Progenitor cell of endocrine pancreas (in vitro differentiated cells): ENCODE measurements around the gene ISX. TPM values are rescaled to one million over a fixed set of nuclear protein-coding genes. Genes with fewer than 3 reads are reported as not detected.

Experiments
- DNase-seq: peaks from one replicate; pipeline ENCODE4 v3.0.0; 2021; ENCODE audit warnings: low spot score; ENCODE audit not compliant: unreplicated experiment
- H3K27ac Mint-ChIP-seq: 2 replicates; pipeline ENCODE4 v1.8.0; 2021; ENCODE audit warnings: mild to moderate bottlenecking, moderate library complexity, mixed read lengths
- H3K27me3 Mint-ChIP-seq: 2 replicates; pipeline ENCODE4 v1.8.0; 2021; ENCODE audit warnings: mixed read lengths
- H3K36me3 Mint-ChIP-seq: 2 replicates; pipeline ENCODE4 v1.8.0; 2022; ENCODE audit warnings: mixed read lengths; ENCODE audit not compliant: insufficient read depth
- H3K4me1 Mint-ChIP-seq: 2 replicates; pipeline ENCODE4 v1.8.0; 2021; ENCODE audit warnings: low read depth, mixed read lengths
- H3K4me3 Mint-ChIP-seq: 2 replicates; pipeline ENCODE4 v1.8.0; 2021; ENCODE audit warnings: low read depth, mild to moderate bottlenecking, moderate library complexity, mixed read lengths
- H3K9me3 Mint-ChIP-seq: 2 replicates; pipeline ENCODE4 v1.8.0; 2021; ENCODE audit warnings: low read depth, mixed read lengths
- CTCF ChIP-seq: fragments of 200-600 bp; sonication (generic); IDR thresholded peaks from one replicate; pipeline ENCODE4 v1.5.0; 2021; ENCODE audit warnings: antibody characterized with exemption, mild to moderate bottlenecking; ENCODE audit not compliant: unreplicated experiment
- total RNA-seq: library from RNA; stranded (reverse); gene quantifications from 2 replicates; pipeline ENCODE4 v1.2.1, GENCODE V29; 2021

The ISX gene
- total RNA-seq, 1 donor from 2014 or later = 8.9 TPM

- H3K27me3 Mint-ChIP-seq = no peaks in the 10 kb centered on the region
Measured at GRCh38 chr22:35070451-35071093, 4.6 kb downstream of the ISX start.

GRCh38 chr22:35071784-35072183, 5.8 kb downstream of the ISX start:
- Mint-ChIP-seq H3K27ac (no peak overlapping the region), H3K36me3 (peaks cover 6% of the 10 kb centered on the region), H3K4me3 (no peak overlapping the region), H3K4me1 (peaks cover 20% of the 10 kb centered on the region), H3K9me3 (no peaks in the 10 kb centered on the region), H3K27me3 (no peaks in the 10 kb centered on the region)
- TF ChIP-seq CTCF = no peak
- no peak for DNase-seq

More at GRCh38 chr22:35070451-35071093, 4.6 kb downstream of the ISX start:
- H3K9me3 Mint-ChIP-seq = no peaks in the 10 kb centered on the region
- H3K36me3 Mint-ChIP-seq = peaks cover 5% of the 10 kb centered on the region
- H3K27ac Mint-ChIP-seq = no peak overlapping the region
- no peak overlapping the region for H3K4me3 Mint-ChIP-seq
- H3K4me1 Mint-ChIP-seq = peaks cover 30% of the 10 kb centered on the region
- DNase-seq = no peak
- TF ChIP-seq CTCF = no peak

GRCh38 chr22:35072925-35073324, 7.0 kb downstream of the ISX start:
- DNase-seq = no peak
- Mint-ChIP-seq H3K9me3 (no peaks in the 10 kb centered on the region), H3K4me3 (no peak overlapping the region), H3K36me3 (peaks cover 6% of the 10 kb centered on the region), H3K27ac (no peak overlapping the region), H3K4me1 (peaks cover 11% of the 10 kb centered on the region), H3K27me3 (no peaks in the 10 kb centered on the region)
- no peak for TF ChIP-seq CTCF

GRCh38 chr22:35074583-35074982, 8.6 kb downstream of the ISX start:
- peaks cover 4% of the 10 kb centered on the region for H3K4me1 Mint-ChIP-seq
- no peaks in the 10 kb centered on the region for H3K9me3 Mint-ChIP-seq
- H3K27me3 Mint-ChIP-seq = no peaks in the 10 kb centered on the region
- TF ChIP-seq CTCF = no peak
- no peak overlapping the region for H3K27ac Mint-ChIP-seq
- H3K4me3 Mint-ChIP-seq = no peak overlapping the region
- peaks cover 6% of the 10 kb centered on the region for H3K36me3 Mint-ChIP-seq
- DNase-seq = no peak

GRCh38 chr22:35076630-35077029, 10.7 kb downstream of the ISX start:
- DNase-seq = no peak
- Mint-ChIP-seq H3K9me3 (no peaks in the 10 kb centered on the region), H3K4me3 (no peak overlapping the region), H3K4me1 (no peaks in the 10 kb centered on the region), H3K36me3 (peaks cover 1% of the 10 kb centered on the region), H3K27ac (no peak overlapping the region), H3K27me3 (no peaks in the 10 kb centered on the region)
- no peak for TF ChIP-seq CTCF
